AG09319 (cell line): Measurements from ENCODE around the gene LRRC72.

Source experiments
- DNase-seq: peaks from one replicate; pipeline ENCODE4 v3.0.0-alpha.2; 2010; ENCODE audit warnings: low read depth; ENCODE audit errors: extremely low read depth
- TF ChIP-seq, protein P1 (sequence below): IDR thresholded peaks from 2 replicates; pipeline ENCODE4 v1.5.1; 2011; ENCODE audit warnings: low read depth, mild to moderate bottlenecking, inconsistent platforms, low read length, moderate library complexity

The LRRC72 gene

DNA sequence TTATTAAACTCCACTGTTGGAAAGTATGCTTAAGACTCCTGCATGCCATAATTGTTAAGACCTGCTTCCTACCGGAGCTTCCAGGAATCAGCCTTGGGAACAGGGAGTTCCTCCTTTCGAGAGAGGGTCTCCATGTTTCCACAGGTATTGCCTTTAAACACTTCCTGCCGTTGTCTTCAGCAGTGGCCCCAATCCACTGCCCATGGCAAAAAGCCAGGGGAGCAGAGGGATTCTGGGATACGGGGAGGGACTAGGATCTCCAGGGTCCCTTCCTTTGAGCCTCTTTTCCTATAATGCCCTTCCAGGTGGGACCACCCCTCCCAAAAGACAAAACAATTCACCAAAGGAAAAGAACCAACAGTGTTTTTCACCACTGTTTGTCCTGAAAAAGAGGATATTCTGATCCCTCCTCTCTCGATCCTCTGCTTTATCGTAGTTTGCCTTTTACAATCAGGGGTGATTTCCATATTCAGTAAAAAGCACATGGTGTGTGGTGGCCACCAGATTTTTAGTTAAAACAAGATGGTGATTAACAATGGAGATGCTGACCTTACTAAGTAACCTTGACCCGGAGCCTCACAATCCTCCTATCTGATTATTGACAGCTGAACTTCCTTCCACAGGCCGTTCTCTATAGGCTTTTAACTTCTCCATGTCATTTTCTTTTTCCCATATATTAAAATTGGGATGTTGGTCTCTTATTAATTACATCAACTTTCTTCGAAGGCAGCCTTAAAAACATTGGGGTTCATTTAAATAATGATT is 36.0 kb downstream of the LRRC72 start:
- TF ChIP-seq, protein P1, sequence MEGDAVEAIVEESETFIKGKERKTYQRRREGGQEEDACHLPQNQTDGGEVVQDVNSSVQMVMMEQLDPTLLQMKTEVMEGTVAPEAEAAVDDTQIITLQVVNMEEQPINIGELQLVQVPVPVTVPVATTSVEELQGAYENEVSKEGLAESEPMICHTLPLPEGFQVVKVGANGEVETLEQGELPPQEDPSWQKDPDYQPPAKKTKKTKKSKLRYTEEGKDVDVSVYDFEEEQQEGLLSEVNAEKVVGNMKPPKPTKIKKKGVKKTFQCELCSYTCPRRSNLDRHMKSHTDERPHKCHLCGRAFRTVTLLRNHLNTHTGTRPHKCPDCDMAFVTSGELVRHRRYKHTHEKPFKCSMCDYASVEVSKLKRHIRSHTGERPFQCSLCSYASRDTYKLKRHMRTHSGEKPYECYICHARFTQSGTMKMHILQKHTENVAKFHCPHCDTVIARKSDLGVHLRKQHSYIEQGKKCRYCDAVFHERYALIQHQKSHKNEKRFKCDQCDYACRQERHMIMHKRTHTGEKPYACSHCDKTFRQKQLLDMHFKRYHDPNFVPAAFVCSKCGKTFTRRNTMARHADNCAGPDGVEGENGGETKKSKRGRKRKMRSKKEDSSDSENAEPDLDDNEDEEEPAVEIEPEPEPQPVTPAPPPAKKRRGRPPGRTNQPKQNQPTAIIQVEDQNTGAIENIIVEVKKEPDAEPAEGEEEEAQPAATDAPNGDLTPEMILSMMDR = no peak
- DNase-seq = no peak

DNA sequence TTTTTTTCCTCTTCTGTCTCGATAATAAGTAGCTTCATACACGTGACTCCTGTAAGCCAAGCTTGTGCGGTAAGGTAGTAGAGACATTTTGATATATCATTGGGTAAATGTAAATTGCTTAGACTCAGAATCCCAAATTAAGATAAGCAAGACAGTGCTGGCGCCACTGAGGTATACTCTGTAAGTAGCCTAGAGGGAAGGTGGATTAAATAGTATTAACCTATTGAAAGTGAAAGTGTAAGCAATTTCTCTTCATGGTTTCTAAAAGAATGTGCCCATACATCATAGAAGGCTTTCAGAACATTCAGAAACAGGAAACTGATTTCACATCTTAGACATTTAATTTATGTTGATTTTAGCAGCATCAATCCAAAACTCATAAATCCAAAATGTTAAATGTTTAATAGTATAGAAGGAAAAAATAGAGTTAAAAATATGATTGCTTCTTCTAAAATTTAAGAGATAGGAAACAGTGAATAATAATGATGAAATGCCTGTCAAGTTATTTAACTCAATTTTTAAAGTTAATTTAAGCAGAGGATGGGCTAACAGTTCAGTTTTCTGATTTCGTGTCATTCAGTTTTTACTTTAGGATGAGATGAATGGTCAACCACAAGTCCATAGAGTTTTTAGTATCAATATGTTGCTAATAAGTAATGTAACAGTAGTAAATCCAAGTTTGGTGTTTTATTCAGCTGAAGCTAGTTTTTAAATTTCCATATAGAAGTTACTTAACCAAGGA is 36.8 kb downstream of the LRRC72 start:
- DNase-seq = no peak
- TF ChIP-seq, protein P1 = no peak

DNA sequence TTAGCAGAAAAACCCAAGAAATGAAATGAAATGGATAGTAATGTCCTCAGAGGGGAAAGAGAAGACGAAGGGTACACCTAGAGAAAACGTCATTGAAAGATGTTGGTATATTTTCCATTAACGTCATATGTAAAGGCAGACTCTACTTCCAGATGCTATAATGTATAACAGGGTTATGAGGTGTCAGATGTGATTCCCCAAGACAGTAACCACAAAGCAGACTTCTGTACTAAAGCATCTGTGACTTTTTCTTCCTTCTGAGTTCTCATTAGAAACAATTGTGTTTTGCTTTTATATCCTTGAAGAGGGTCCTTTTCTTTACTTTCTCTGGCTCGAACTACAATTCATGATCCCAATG is 37.4 kb downstream of the LRRC72 start:
- TF ChIP-seq, protein P1 = no peak
- DNase-seq = no peak

DNA sequence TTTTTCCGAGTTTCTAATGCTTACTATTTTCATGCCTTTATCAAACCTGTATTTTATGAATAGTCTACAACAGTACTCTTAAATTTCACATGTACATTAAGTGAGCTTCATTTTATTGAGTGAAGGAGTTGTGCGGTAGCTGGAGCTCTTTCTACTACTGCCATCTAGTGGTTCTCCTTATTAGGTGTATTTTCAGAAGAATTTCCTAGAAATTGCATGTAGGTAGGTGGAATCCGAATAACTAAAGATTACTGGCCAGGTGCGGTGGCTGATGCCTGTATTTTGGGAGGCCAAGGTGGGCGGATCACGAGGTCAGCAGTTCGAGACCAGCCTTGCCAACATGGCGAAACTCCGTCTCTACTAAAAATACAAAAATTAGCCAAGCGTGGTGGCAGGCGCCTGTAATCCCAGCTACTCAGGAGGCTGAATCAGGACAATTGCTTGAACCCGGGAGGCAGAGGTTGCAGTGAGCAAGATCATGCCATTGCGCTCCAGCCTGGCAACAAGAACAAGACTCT is 38.3 kb downstream of the LRRC72 start:
- TF ChIP-seq, protein P1 = peak; percentile 64
- DNase-seq = peak; percentile 10

DNA sequence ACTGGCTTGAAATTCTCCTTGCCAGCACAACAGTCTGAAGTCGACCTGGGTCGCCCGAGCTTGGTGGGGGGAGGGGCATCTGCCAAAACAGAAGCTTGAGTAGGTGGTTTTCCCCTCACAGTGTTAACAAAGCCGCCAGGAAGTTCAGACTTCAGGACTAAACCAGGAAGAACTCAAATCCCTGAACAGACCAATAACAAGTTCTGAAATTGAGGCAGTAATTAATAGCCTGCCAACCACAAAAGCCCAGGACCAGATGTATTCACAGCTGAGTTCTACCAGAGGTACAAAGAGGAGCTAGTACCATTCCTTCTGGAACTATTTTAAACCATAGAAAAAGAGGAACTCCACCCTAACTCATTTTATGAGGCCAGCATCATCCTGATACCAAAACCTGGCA is 45.3 kb downstream of the LRRC72 start:
- TF ChIP-seq, protein P1 = no peak
- no peak for DNase-seq

DNA sequence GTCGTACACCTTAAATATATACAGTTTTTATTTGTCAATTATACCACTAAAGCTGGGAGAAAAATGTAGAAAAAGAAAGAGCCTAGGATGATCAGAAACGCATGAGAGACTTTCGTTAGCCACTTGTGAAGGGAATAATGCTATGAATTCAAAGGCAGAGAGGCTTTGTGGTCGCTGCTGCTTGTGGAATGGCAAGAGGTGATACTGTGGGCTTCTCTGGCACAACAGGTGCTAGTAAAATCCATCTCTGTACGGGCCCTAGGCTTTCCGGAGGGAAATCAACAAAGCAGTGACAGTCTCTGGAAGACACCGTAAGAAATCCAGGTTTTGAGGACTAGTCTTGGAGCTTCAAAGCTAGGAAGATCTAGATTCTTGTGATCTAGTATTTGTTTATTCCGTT is 52.6 kb downstream of the LRRC72 start:
- TF ChIP-seq, protein P1 = no peak
- DNase-seq = no peak

DNA sequence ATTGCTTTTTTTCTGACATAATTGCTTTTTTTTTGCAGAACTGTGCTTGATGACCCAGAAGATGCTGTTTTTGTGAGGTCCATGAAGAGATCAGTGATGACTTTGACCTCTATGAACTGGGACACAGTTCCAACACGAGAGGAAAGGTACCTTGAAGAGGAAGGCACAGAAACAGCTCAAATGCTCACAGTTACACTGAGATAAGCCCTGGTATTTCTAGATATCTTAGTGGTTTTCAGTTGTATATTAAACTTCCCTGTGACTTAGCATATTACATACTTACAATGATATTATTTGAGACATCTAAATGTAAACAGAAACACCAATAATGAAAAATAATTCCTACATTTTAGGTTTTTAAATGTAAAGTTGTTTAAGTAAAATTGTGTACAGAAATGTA is 54.7 kb downstream of the LRRC72 start:
- TF ChIP-seq, protein P1 = no peak
- no peak for DNase-seq
